ENCODE measurements around the gene SORCS1.

DNA sequence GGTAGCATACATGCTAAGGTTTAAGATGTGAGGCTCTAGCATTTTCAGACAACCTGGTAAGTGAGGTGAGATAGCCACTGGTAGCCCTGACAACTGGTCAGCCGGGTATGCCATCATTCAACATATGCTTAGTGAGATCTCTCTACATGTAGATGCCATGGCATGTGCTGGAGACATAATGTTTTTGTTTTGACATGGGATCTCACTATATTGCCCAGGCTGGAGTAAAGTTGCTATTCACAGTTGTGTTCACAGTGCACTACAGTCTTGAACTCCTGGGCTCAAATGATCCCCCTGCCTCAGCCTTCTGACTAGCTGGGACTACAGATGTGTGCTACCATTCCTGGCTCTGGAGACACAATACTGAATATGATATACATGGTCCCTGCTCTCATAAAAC lies 437.3 kb downstream of the SORCS1 start:
- TF ChIP-seq POLR2A (IDR thresholded peaks at IDR 0.05), result no peak
- TF ChIP-seq, protein P1, sequence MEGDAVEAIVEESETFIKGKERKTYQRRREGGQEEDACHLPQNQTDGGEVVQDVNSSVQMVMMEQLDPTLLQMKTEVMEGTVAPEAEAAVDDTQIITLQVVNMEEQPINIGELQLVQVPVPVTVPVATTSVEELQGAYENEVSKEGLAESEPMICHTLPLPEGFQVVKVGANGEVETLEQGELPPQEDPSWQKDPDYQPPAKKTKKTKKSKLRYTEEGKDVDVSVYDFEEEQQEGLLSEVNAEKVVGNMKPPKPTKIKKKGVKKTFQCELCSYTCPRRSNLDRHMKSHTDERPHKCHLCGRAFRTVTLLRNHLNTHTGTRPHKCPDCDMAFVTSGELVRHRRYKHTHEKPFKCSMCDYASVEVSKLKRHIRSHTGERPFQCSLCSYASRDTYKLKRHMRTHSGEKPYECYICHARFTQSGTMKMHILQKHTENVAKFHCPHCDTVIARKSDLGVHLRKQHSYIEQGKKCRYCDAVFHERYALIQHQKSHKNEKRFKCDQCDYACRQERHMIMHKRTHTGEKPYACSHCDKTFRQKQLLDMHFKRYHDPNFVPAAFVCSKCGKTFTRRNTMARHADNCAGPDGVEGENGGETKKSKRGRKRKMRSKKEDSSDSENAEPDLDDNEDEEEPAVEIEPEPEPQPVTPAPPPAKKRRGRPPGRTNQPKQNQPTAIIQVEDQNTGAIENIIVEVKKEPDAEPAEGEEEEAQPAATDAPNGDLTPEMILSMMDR (IDR thresholded peaks at IDR 0.05), result no peak
